HEK293 (cell line): ENCODE results near the gene ZNF275.

Experiments used
- CTCF ChIA-PET: fragments of 350-600 bp; formaldehyde crosslinking; extraction: SDS; loops from one replicate; lab custom pipeline; 2021; ENCODE audit warnings: antibody characterized with exemption; lab: Yijun Ruan, JAX
- POLR2A ChIA-PET: fragments of 300-600 bp; formaldehyde crosslinking; extraction: SDS; loops from one replicate; lab custom pipeline; 2020; ENCODE audit warnings: antibody characterized with exemption, inconsistent platforms; lab: Yijun Ruan, JAX
- H3K27ac ChIP-seq: fragments of 200-500 bp; sonication (Bioruptor generic); 2 replicates; pipeline ENCODE4 v1.5.1; 2014; ENCODE audit warnings: low read depth, low read length, control low read depth, inconsistent platforms; ENCODE audit errors: extremely low read depth
- H3K36me3 ChIP-seq, 2 experiments: fragments of 200-500 bp in 1 of 2; sonication (Bioruptor generic) in 1 of 2; 1 replicate in 1 of 2; 2 replicates in 1 of 2; pipeline ENCODE4 v1.5.1; 2014 to 2017; ENCODE audit warnings: inconsistent platforms in 2 of 2, low read length in 2 of 2; ENCODE audit not compliant: control insufficient read depth in 2 of 2, insufficient read depth in 1 of 2
- H3K4me1 ChIP-seq: fragments of 200-500 bp; sonication (Bioruptor generic); 2 replicates; pipeline ENCODE4 v1.5.1; 2014; ENCODE audit warnings: mild to moderate bottlenecking, low read length, inconsistent platforms; ENCODE audit not compliant: control insufficient read depth, insufficient read depth
- H3K4me3 ChIP-seq: 2 replicates; pipeline ENCODE4 v1.5.1; 2011; ENCODE audit warnings: low read depth, mild to moderate bottlenecking, control low read depth, low read length, moderate library complexity
- H3K9me3 ChIP-seq: fragments of 200-500 bp; sonication (Bioruptor generic); 2 replicates; pipeline ENCODE4 v1.5.1; 2014; ENCODE audit warnings: low read depth, low read length, inconsistent platforms; ENCODE audit not compliant: control insufficient read depth, insufficient read depth
- EGR2 ChIP-seq: fragments of 450-650 bp; formaldehyde crosslinking; IDR thresholded peaks from 2 replicates; pipeline ENCODE4 v1.5.1; 2016; ENCODE audit warnings: low read depth, missing biosample characterization, missing genetic modification characterization
- RBAK ChIP-seq: fragments of 450-650 bp; formaldehyde crosslinking; IDR thresholded peaks from 2 replicates; pipeline ENCODE4 v1.5.1; 2016; ENCODE audit warnings: missing biosample characterization, missing genetic modification characterization
- SP7 ChIP-seq: fragments of 450-650 bp; formaldehyde crosslinking; IDR thresholded peaks from 2 replicates; pipeline ENCODE4 v1.5.1; 2016; ENCODE audit warnings: missing biosample characterization, missing genetic modification characterization
- TSHZ1 ChIP-seq: fragments of 450-650 bp; formaldehyde crosslinking; IDR thresholded peaks from 2 replicates; pipeline ENCODE4 v1.5.1; 2016; ENCODE audit warnings: missing biosample characterization, missing genetic modification characterization, borderline replicate concordance
- WT1 ChIP-seq: fragments of 450-650 bp; formaldehyde crosslinking; IDR thresholded peaks from 2 replicates; pipeline ENCODE4 v1.5.1; 2016; ENCODE audit warnings: missing biosample characterization, missing genetic modification characterization
- ZBTB44 ChIP-seq: fragments of 450-650 bp; IDR thresholded peaks from 2 replicates; pipeline ENCODE4 v1.5.1; 2018; ENCODE audit warnings: missing biosample characterization, mild to moderate bottlenecking, missing genetic modification characterization
- ZBTB49 ChIP-seq: fragments of 450-650 bp; formaldehyde crosslinking; IDR thresholded peaks from 2 replicates; pipeline ENCODE4 v1.5.1; 2016; ENCODE audit warnings: missing biosample characterization, missing genetic modification characterization, low read depth
- ZBTB7A ChIP-seq: fragments of 450-650 bp; formaldehyde crosslinking; IDR thresholded peaks from 2 replicates; pipeline ENCODE4 v1.5.1; 2016; ENCODE audit warnings: low read depth, missing biosample characterization, missing genetic modification characterization
- ZFHX2 ChIP-seq: fragments of 450-650 bp; formaldehyde crosslinking; conservative IDR thresholded peaks from 2 replicates; pipeline ENCODE4 v1.5.1; 2016; ENCODE audit warnings: missing biosample characterization, missing genetic modification characterization
- ZIC2 ChIP-seq: fragments of 450-650 bp; formaldehyde crosslinking; IDR thresholded peaks from 2 replicates; pipeline ENCODE4 v1.5.1; 2016; ENCODE audit warnings: missing biosample characterization, missing genetic modification characterization
- ZNF114 ChIP-seq: fragments of 450-650 bp; formaldehyde crosslinking; IDR thresholded peaks from 2 replicates; pipeline ENCODE4 v1.5.0; 2017; ENCODE audit warnings: missing biosample characterization, missing genetic modification characterization
- ZNF140 ChIP-seq: fragments of 450-650 bp; formaldehyde crosslinking; IDR thresholded peaks from 2 replicates; pipeline ENCODE4 v1.5.1; 2016; ENCODE audit warnings: missing biosample characterization, missing genetic modification characterization
- ZNF146 ChIP-seq: fragments of 450-650 bp; formaldehyde crosslinking; IDR thresholded peaks from 2 replicates; pipeline ENCODE4 v1.5.1; 2016; ENCODE audit warnings: missing biosample characterization, missing genetic modification characterization
- ZNF248 ChIP-seq: fragments of 450-650 bp; formaldehyde crosslinking; IDR thresholded peaks from 2 replicates; pipeline ENCODE4 v1.5.1; 2017; ENCODE audit warnings: missing biosample characterization, missing genetic modification characterization
- ZNF394 ChIP-seq: fragments of 450-650 bp; formaldehyde crosslinking; IDR thresholded peaks from 2 replicates; pipeline ENCODE4 v1.5.1; 2016; ENCODE audit warnings: missing biosample characterization, missing genetic modification characterization, mild to moderate bottlenecking, moderate library complexity, borderline replicate concordance
- ZNF473 ChIP-seq: fragments of 450-650 bp; formaldehyde crosslinking; IDR thresholded peaks from 2 replicates; pipeline ENCODE4 v1.5.1; 2017; ENCODE audit warnings: missing biosample characterization, missing genetic modification characterization
- ZNF585B ChIP-seq: fragments of 450-650 bp; formaldehyde crosslinking; IDR thresholded peaks from 2 replicates; pipeline ENCODE4 v1.5.1; 2016; ENCODE audit warnings: missing biosample characterization, missing genetic modification characterization
- ZNF658 ChIP-seq: fragments of 450-650 bp; formaldehyde crosslinking; IDR thresholded peaks from 2 replicates; pipeline ENCODE4; 2016; ENCODE audit warnings: missing biosample characterization, missing genetic modification characterization
- ZNF677 ChIP-seq: fragments of 450-650 bp; IDR thresholded peaks from 2 replicates; pipeline ENCODE4 v1.5.0; 2018; ENCODE audit warnings: missing biosample characterization, mild to moderate bottlenecking, missing genetic modification characterization, moderate library complexity
- ZNF776 ChIP-seq: fragments of 450-650 bp; formaldehyde crosslinking; IDR thresholded peaks from 2 replicates; pipeline ENCODE4 v1.5.0; 2017; ENCODE audit warnings: missing biosample characterization, missing genetic modification characterization, borderline replicate concordance
- ZNF792 ChIP-seq: fragments of 450-650 bp; formaldehyde crosslinking; IDR thresholded peaks from 2 replicates; pipeline ENCODE4 v1.5.1; 2016; ENCODE audit warnings: missing biosample characterization, missing genetic modification characterization
- ZNF830 ChIP-seq: fragments of 450-650 bp; IDR thresholded peaks from 2 replicates; pipeline ENCODE4 v1.5.0; 2018; ENCODE audit warnings: missing biosample characterization, missing genetic modification characterization, low read depth, mild to moderate bottlenecking, moderate library complexity
- ZXDB ChIP-seq: fragments of 450-650 bp; formaldehyde crosslinking; IDR thresholded peaks from 2 replicates; pipeline ENCODE4 v1.5.1; 2016; ENCODE audit warnings: missing biosample characterization, missing genetic modification characterization
- TF ChIP-seq, protein P1 (sequence below): fragments of 450-650 bp; formaldehyde crosslinking; IDR thresholded peaks from 2 replicates; pipeline ENCODE4 v1.5.1; 2017; ENCODE audit warnings: missing biosample characterization, missing genetic modification characterization

Gene ZNF275

DNA sequence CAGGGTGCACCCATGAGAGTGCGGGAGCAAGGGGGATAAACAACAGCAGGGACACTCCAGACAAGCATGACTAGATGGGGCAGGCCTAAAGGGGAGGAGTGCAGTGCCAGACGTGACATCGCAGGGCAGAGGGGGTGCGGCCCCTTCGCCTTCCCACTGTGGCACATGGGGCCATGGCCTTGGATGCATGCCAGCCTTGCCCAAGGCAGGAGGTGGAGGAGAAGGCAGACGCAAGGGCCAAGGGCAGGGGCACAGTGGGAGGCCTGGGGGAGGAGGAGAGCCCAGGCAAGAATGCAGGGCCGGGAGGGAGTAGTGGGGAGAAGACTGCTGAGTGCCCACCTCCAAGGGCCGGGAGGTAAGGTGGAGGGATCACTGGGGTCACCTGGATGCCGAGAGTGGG, 45.6 kb downstream of the ZNF275 start (continued):
- no peak for TF ChIP-seq ZBTB49 (tag by site-specific recombination)
- TF ChIP-seq ZIC2 (tag by site-specific recombination) = peak; percentile 90
- no peak for TF ChIP-seq TSHZ1 (tag by site-specific recombination)
- no peak for TF ChIP-seq RBAK (tag by site-specific recombination)
- TF ChIP-seq ZBTB44 (tag by site-specific recombination) = no peak
- peak; percentile 58; the same call in 1 of the 2 replicates for TF ChIP-seq ZFHX2 (tag by site-specific recombination)
- no peak for TF ChIP-seq ZNF114 (tag by site-specific recombination)
- no peak for TF ChIP-seq ZNF248 (tag by site-specific recombination)
- TF ChIP-seq ZNF677 (tag by site-specific recombination) = no peak
- no peak for TF ChIP-seq ZBTB7A (tag by site-specific recombination)
- TF ChIP-seq ZNF830 (tag by site-specific recombination) = no peak
- TF ChIP-seq EGR2 (tag by site-specific recombination) = peak; percentile 35; the same call in 1 of the 2 replicates

DNA sequence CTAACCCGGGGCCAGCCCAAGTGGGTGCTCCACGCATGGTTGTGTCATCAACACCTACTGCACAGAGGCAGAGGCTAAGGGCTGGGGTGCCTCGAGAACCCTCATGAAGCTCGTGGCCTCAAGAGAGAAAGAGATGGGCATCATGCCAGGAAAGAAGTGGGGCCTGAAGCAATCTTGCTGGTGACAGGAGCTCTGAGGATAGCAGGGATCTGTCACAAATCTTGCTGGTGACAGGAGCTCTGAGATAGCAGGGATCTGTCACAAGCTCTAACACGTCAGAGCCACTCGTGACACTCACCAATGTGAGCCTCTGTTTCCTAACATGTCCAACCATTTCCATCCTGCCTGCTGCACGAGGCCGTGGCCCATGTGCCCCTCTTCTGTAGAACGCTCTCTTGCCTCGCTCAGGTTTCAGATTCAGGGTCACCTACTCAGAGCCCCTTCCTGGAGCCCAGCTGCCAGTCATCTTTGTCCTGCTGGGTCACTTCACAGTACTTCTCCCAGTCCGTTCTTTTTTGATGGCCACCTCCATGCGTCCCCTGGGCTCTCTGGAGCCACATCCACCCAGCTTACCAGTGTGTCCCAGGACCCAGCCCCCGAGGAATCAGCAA, 46.1 kb downstream of the ZNF275 start:
- no peaks in the 10 kb centered on the region for H3K9me3 ChIP-seq
- no peaks in the 10 kb centered on the region for H3K36me3 ChIP-seq
- no peaks in the 10 kb centered on the region for H3K4me1 ChIP-seq
- CTCF ChIA-PET = interaction anchor here (0.6 to 1.6 kb wide), 2 partner anchors 19 to 28 kb away, joined by 3 read pairs; no protein-coding TSS in a partner anchor
- POLR2A ChIA-PET = interaction anchor here (0.6 kb wide), 1 partner anchor 436 kb away, joined by 3 read pairs; no protein-coding TSS in a partner anchor
- no peak overlapping the region for H3K4me3 ChIP-seq
- H3K27ac ChIP-seq = no peak overlapping the region
- TF ChIP-seq ZNF140 (tag by site-specific recombination) (no peak), SP7 (tag by site-specific recombination) (no peak), ZNF776 (tag by site-specific recombination) (no peak), WT1 (tag by site-specific recombination) (no peak), ZNF473 (tag by site-specific recombination) (no peak), ZNF146 (tag by site-specific recombination) (no peak), ZNF585B (tag by site-specific recombination) (no peak), ZNF394 (tag by site-specific recombination) (no peak), ZNF658 (no peak), ZXDB (tag by site-specific recombination) (no peak), ZNF792 (tag by site-specific recombination) (no peak)
- TF ChIP-seq, protein P1, sequence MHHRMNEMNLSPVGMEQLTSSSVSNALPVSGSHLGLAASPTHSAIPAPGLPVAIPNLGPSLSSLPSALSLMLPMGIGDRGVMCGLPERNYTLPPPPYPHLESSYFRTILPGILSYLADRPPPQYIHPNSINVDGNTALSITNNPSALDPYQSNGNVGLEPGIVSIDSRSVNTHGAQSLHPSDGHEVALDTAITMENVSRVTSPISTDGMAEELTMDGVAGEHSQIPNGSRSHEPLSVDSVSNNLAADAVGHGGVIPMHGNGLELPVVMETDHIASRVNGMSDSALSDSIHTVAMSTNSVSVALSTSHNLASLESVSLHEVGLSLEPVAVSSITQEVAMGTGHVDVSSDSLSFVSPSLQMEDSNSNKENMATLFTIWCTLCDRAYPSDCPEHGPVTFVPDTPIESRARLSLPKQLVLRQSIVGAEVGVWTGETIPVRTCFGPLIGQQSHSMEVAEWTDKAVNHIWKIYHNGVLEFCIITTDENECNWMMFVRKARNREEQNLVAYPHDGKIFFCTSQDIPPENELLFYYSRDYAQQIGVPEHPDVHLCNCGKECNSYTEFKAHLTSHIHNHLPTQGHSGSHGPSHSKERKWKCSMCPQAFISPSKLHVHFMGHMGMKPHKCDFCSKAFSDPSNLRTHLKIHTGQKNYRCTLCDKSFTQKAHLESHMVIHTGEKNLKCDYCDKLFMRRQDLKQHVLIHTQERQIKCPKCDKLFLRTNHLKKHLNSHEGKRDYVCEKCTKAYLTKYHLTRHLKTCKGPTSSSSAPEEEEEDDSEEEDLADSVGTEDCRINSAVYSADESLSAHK (tag by site-specific recombination) = no peak
